Ascending aorta (tissue), 2 donors: ENCODE results near the gene SLC9A9. TPM values are rescaled to one million over a fixed set of nuclear protein-coding genes. Genes with fewer than 3 reads are reported as not detected.
A peak's percentile ranks its signal among the peaks of the same experiment; 100 is the strongest.

Source experiments
- DNase-seq, 2 donors: peaks; one replicate each; pipeline ENCODE4 v3.0.0-alpha.2; 2019; ENCODE audit warnings: low spot score in 2 of 2
- H3K27ac ChIP-seq, 2 donors: fragments of 200-600 bp; sonication (generic); one replicate each; pipeline ENCODE4 v1.5.1; 2016 to 2017; ENCODE audit warnings: mild to moderate bottlenecking in 1 of 2
- H3K27me3 ChIP-seq: fragments of 200-600 bp; sonication (generic); one replicate; pipeline ENCODE4 v1.5.1; 2017
- H3K36me3 ChIP-seq, 2 donors: fragments of 200-600 bp; sonication (generic); one replicate each; pipeline ENCODE4 v1.5.1; 2016
- H3K4me1 ChIP-seq, 2 donors: fragments of 200-600 bp; sonication (generic); one replicate each; pipeline ENCODE4 v1.5.1; 2016 to 2017; ENCODE audit warnings: mild to moderate bottlenecking in 1 of 2
- H3K4me3 ChIP-seq, 2 donors: fragments of 200-600 bp; sonication (generic); one replicate each; pipeline ENCODE4 v1.5.1; 2016 to 2017; ENCODE audit warnings: mild to moderate bottlenecking in 1 of 2
- H3K9me3 ChIP-seq, 2 donors: fragments of 200-600 bp; sonication (generic); one replicate each; pipeline ENCODE4 v1.5.1; 2016
- CTCF ChIP-seq, 3 experiments: fragments of 200-600 bp in 2 of 3; fragments of 450-650 bp in 1 of 3; sonication (generic) in 2 of 3; IDR thresholded peaks; one replicate each; pipeline ENCODE4 v1.5.1; 2016 to 2019; ENCODE audit warnings: antibody characterized with exemption in 3 of 3, mild to moderate bottlenecking in 1 of 3, moderate library complexity in 1 of 3
- intact Hi-C: fragments of 100-400 bp; cut with DNase I; formaldehyde crosslinking; loops from one replicate; pipeline ENCODE4 v1.15.1; 2023
- total RNA-seq: library from RNA; depleted of rRNA; stranded (reverse); fragments of >200 nt; gene quantifications from one replicate; pipeline ENCODE4 v1.1.0, GENCODE V29; 2016

The SLC9A9 gene
- total RNA-seq, 1 donor from 2014 or later, result 63.4 TPM

DNA sequence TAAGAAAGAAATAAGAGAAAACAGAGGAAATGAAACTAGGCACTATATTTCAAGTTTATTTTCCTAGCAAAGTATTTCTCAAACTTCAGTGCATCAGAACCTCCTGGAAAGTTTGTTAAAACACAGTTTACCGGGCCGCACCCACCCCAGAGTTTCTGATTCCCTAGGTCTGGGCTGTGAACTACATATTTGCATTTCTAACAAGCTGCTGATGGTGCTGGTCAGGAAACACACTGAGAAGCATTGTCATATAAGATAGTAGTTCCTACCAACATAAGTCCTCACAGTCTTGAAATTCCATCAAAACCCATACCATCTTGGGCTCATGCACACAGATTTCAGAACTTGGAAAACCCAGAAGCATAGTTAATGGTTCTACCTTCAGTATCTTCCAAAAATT, 8.3 kb downstream of the SLC9A9 start:
- peaks cover 0 to 4% of the 10 kb centered on the region in 2 donors for H3K4me1 ChIP-seq
- no peak overlapping the region for H3K27ac ChIP-seq
- no peaks in the 10 kb centered on the region for H3K9me3 ChIP-seq
- H3K27me3 ChIP-seq, result no peaks in the 10 kb centered on the region
- H3K36me3 ChIP-seq, result no peaks in the 10 kb centered on the region
- TF ChIP-seq CTCF (IDR thresholded peaks at IDR 0.05), result no peak
- no peak overlapping the region for H3K4me3 ChIP-seq
- no peak for DNase-seq
- intact Hi-C loops, result no loop called here

GRCh38 chr3:143837076-143837475, 11.2 kb downstream of the SLC9A9 start:
- Histone ChIP-seq H3K4me1 (peaks cover 0 to 2% of the 10 kb centered on the region in 2 donors), H3K27me3 (no peaks in the 10 kb centered on the region), H3K36me3 (no peaks in the 10 kb centered on the region), H3K4me3 (no peak overlapping the region), H3K9me3 (no peaks in the 10 kb centered on the region), H3K27ac (no peak overlapping the region)
- no peak for DNase-seq
- no peak for TF ChIP-seq CTCF (IDR thresholded peaks at IDR 0.05)
- intact Hi-C loops, result no loop called here

DNA sequence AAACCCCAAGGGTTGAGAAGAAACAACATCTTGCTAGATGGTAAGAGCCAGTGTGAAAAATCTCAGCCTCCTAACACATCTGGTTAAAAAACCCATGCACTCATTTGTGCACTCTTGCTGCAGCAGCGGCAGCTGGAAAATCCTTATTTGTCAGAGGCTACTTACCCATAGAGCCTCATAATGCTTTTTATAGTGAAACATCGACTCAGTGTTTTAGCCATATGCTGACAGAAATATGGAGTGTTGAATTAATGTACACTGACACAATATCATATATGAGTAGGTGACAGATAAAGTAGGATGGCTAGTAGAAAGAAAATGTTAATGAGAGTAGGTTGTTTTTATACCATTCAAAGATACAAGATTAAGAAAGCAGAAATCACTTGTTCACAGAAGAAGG, 13.0 kb downstream of the SLC9A9 start:
- DNase-seq, result no peak
- TF ChIP-seq CTCF (IDR thresholded peaks at IDR 0.05), result no peak
- Histone ChIP-seq H3K4me1 (peaks cover 0 to 8% of the 10 kb centered on the region in 2 donors), H3K27me3 (no peaks in the 10 kb centered on the region), H3K4me3 (no peak overlapping the region), H3K27ac (no peak overlapping the region), H3K9me3 (no peaks in the 10 kb centered on the region), H3K36me3 (no peaks in the 10 kb centered on the region)
- intact Hi-C loops, result no loop called here

- H3K27me3 ChIP-seq, result no peaks in the 10 kb centered on the region
- H3K27ac ChIP-seq, result no peak overlapping the region
- H3K4me1 ChIP-seq, result peaks cover 0 to 9% of the 10 kb centered on the region in 2 donors
- intact Hi-C loops, result no loop called here
- DNase-seq, result no peak
- no peaks in the 10 kb centered on the region for H3K36me3 ChIP-seq
- H3K9me3 ChIP-seq, result no peaks in the 10 kb centered on the region
- H3K4me3 ChIP-seq, result no peak overlapping the region
- TF ChIP-seq CTCF (IDR thresholded peaks at IDR 0.05), result no peak
Measured at GRCh38 chr3:143832433-143832832, 15.8 kb downstream of the SLC9A9 start.

GRCh38 chr3:143831994-143832393, 16.3 kb downstream of the SLC9A9 start:
- Histone ChIP-seq H3K4me1 (peaks cover 0 to 9% of the 10 kb centered on the region in 2 donors), H3K27ac (no peak overlapping the region), H3K27me3 (no peaks in the 10 kb centered on the region), H3K36me3 (no peaks in the 10 kb centered on the region), H3K9me3 (no peaks in the 10 kb centered on the region), H3K4me3 (no peak overlapping the region)
- TF ChIP-seq CTCF (IDR thresholded peaks at IDR 0.05), result no peak
- intact Hi-C loops, result no loop called here
- no peak for DNase-seq

GRCh38 chr3:143831208-143831607, 17.1 kb downstream of the SLC9A9 start:
- H3K4me1 ChIP-seq, result peaks cover 0 to 9% of the 10 kb centered on the region in 2 donors
- no peaks in the 10 kb centered on the region for H3K27me3 ChIP-seq
- H3K9me3 ChIP-seq, result no peaks in the 10 kb centered on the region
- TF ChIP-seq CTCF (IDR thresholded peaks at IDR 0.05), result no peak
- H3K4me3 ChIP-seq, result peak overlapping the region in 1 of 2 donors; percentile 16
- no peak for DNase-seq
- peak overlapping the region; percentile 30 to 38 for H3K27ac ChIP-seq
- intact Hi-C loops, result no loop called here
- no peaks in the 10 kb centered on the region for H3K36me3 ChIP-seq
